Measurements from ENCODE around the gene SMYD3. TPM values are rescaled to one million over a fixed set of nuclear protein-coding genes. Genes with fewer than 3 reads are reported as not detected.
"Not testable (repeated sequence)": the region's sequence is repeated elsewhere in the genome, so short reads cannot be mapped to it uniquely, and the experiment has no call there.

SMYD3 gene
- total and polyA plus RNA-seq, 4 donors: 10.5 to 40.1 (median 32.5) TPM

GRCh38 chr1:246074421-246074820 is 432.7 kb downstream of the SMYD3 start:
- WGBS, 2 donors: 93 to 95% methylated on average over 2 of the region's 2 CpGs
- H3K4me1 ChIP-seq (ENCODE audit: control insufficient read depth in 5 of 5, insufficient read depth in 5 of 5, low read length in 5 of 5): peaks cover 0 to 3% (median 0%) of the 10 kb centered on the region in 5 donors
- no peaks in the 10 kb centered on the region for H3K9me3 ChIP-seq (ENCODE audit: control insufficient read depth in 4 of 4, insufficient read depth in 3 of 4, low read length in 3 of 4)
- H3K4me3 ChIP-seq: no peak overlapping the region
- TF ChIP-seq, protein P1, sequence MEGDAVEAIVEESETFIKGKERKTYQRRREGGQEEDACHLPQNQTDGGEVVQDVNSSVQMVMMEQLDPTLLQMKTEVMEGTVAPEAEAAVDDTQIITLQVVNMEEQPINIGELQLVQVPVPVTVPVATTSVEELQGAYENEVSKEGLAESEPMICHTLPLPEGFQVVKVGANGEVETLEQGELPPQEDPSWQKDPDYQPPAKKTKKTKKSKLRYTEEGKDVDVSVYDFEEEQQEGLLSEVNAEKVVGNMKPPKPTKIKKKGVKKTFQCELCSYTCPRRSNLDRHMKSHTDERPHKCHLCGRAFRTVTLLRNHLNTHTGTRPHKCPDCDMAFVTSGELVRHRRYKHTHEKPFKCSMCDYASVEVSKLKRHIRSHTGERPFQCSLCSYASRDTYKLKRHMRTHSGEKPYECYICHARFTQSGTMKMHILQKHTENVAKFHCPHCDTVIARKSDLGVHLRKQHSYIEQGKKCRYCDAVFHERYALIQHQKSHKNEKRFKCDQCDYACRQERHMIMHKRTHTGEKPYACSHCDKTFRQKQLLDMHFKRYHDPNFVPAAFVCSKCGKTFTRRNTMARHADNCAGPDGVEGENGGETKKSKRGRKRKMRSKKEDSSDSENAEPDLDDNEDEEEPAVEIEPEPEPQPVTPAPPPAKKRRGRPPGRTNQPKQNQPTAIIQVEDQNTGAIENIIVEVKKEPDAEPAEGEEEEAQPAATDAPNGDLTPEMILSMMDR (IDR thresholded peaks at IDR 0.05; ENCODE audit: control extremely low read depth, extremely low read depth): no peak
- H3K27me3 ChIP-seq (ENCODE audit: control insufficient read depth in 3 of 3, insufficient read depth in 3 of 3, low read length in 2 of 3): no peaks in the 10 kb centered on the region
- no peaks in the 10 kb centered on the region for H3K36me3 ChIP-seq (ENCODE audit: control insufficient read depth in 4 of 4, insufficient read depth in 4 of 4, low read length in 4 of 4)
- H3K27ac ChIP-seq (ENCODE audit: low read depth in 1 of 2, low read length in 1 of 2): no peak overlapping the region
- H3K9ac ChIP-seq (ENCODE audit: insufficient read depth in 1 of 2, low read length in 2 of 2): no peak overlapping the region
- DNase-seq (no peak), ATAC-seq (ENCODE audit: insufficient read depth, low FRiP score) (no peak)

DNA sequence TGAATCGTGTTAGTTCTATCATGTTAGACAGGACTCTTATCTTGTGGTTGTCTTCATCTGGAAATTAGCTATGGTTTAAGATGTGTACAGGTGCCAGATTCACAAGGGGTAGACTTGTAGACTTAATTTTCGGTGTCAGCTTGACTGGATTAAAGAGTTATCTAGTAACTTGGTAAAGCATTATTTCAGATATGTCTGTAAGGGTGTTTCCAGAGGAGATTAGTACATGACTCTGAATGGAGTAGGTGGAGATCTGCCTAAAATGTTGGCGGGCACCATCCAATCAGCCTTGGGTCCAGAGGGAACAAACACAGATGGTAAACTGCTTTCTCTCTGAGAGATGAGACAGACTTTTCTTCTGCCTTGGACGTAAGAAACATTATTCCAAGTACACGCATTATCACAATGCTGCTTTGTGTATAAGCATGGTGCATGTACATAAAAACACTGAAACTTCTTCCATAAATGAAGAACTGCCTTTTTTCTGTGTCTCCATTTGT is 434.6 kb downstream of the SMYD3 start:
- Histone ChIP-seq H3K36me3 (ENCODE audit: control insufficient read depth in 4 of 4, insufficient read depth in 4 of 4, low read length in 4 of 4) (no peaks in the 10 kb centered on the region), H3K27ac (ENCODE audit: low read depth in 1 of 2, low read length in 1 of 2) (no peak overlapping the region), H3K9ac (ENCODE audit: insufficient read depth in 1 of 2, low read length in 2 of 2) (no peak overlapping the region), H3K27me3 (ENCODE audit: control insufficient read depth in 3 of 3, insufficient read depth in 3 of 3, low read length in 2 of 3) (no peaks in the 10 kb centered on the region), H3K9me3 (ENCODE audit: control insufficient read depth in 4 of 4, insufficient read depth in 3 of 4, low read length in 3 of 4) (no peaks in the 10 kb centered on the region), H3K4me1 (ENCODE audit: control insufficient read depth in 5 of 5, insufficient read depth in 5 of 5, low read length in 5 of 5) (peaks cover 0 to 16% (median 0%) of the 10 kb centered on the region in 5 donors), H3K4me3 (no peak overlapping the region)
- TF ChIP-seq, protein P1 (IDR thresholded peaks at IDR 0.05; ENCODE audit: control extremely low read depth, extremely low read depth): no peak
- DNase-seq (no peak), ATAC-seq (ENCODE audit: insufficient read depth, low FRiP score) (no peak)
- 92 to 96% methylated on average over 5 of the region's 5 CpGs for WGBS, 2 donors

DNA sequence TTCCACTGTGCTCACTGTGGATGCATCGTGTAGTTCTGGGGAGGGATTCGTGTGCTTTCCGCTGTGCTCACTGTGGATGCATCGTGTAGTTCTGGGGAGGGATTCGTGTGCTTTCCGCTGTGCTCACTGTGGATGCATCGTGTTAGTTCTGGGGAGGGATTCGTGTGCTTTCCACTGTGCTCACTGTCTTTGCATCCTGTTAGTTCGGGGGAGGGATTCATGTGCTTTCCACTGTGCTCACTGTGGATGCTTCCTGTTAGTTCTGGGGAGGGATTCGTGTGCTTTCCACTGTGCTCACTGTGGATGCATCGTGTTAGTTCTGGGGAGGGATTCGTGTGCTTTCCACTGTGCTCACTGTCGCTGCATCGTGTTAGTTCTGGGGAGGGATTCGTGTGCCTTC is 435.1 kb downstream of the SMYD3 start:
- H3K9me3 ChIP-seq (ENCODE audit: control insufficient read depth in 4 of 4, insufficient read depth in 3 of 4, low read length in 3 of 4); H3K9ac ChIP-seq (ENCODE audit: insufficient read depth in 1 of 2, low read length in 2 of 2); ATAC-seq (ENCODE audit: insufficient read depth, low FRiP score); H3K27me3 ChIP-seq (ENCODE audit: control insufficient read depth in 3 of 3, insufficient read depth in 3 of 3, low read length in 2 of 3); H3K36me3 ChIP-seq (ENCODE audit: control insufficient read depth in 4 of 4, insufficient read depth in 4 of 4, low read length in 4 of 4); H3K4me3 ChIP-seq: not testable (repeated sequence)
- WGBS, 2 donors: 66% methylated on average over 12 to 15 of the region's 15 CpGs
- peaks cover 0 to 20% (median 0%) of the 10 kb centered on the region in 5 donors for H3K4me1 ChIP-seq (ENCODE audit: control insufficient read depth in 5 of 5, insufficient read depth in 5 of 5, low read length in 5 of 5)
- peak in 1 of 3 donors; percentile 72 for DNase-seq
- peak overlapping the region in 1 of 2 donors; percentile 15 for H3K27ac ChIP-seq (ENCODE audit: low read depth in 1 of 2, low read length in 1 of 2)

DNA sequence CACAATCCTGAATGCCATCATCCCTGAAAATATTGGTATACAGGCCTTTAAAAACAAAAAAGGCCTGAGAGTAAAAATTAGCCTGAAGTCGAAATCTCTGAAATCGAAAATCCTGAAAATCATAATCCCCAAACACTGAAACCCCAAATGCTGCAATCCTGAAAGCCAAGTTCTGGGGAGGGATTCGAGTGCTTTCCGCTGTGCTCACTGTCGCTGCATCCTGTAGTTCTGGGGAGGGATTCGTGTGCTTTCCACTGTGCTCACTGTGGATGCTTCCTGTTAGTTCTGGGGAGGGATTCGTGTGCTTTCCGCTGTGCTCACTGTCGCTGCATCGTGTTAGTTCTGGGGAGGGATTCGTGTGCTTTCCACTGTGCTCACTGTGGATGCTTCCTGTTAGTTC is 435.5 kb downstream of the SMYD3 start:
- H3K4me3 ChIP-seq; H3K27me3 ChIP-seq (ENCODE audit: control insufficient read depth in 3 of 3, insufficient read depth in 3 of 3, low read length in 2 of 3); H3K9me3 ChIP-seq (ENCODE audit: control insufficient read depth in 4 of 4, insufficient read depth in 3 of 4, low read length in 3 of 4); H3K9ac ChIP-seq (ENCODE audit: insufficient read depth in 1 of 2, low read length in 2 of 2); ATAC-seq (ENCODE audit: insufficient read depth, low FRiP score); H3K36me3 ChIP-seq (ENCODE audit: control insufficient read depth in 4 of 4, insufficient read depth in 4 of 4, low read length in 4 of 4); H3K27ac ChIP-seq (ENCODE audit: low read depth in 1 of 2, low read length in 1 of 2); DNase-seq: not testable (repeated sequence)
- 68% methylated on average over 11 of the region's 11 CpGs for WGBS, 2 donors
- H3K4me1 ChIP-seq (ENCODE audit: control insufficient read depth in 5 of 5, insufficient read depth in 5 of 5, low read length in 5 of 5): peaks cover 0 to 20% (median 0%) of the 10 kb centered on the region in 5 donors
